ENCODE results near the gene DNM2. TPM values are rescaled to one million over a fixed set of nuclear protein-coding genes. Genes with fewer than 3 reads are reported as not detected.

The DNM2 gene
- total RNA-seq, 4 donors from 2014 or later: 135 to 322 (median 173) TPM

GRCh38 chr19:10735741-10736140, 17.9 kb downstream of the DNM2 start:
- Histone ChIP-seq H3K36me3 (no peaks in the 10 kb centered on the region), H3K4me3 (no peak overlapping the region), H3K27me3 (no peaks in the 10 kb centered on the region), H3K27ac (no peak overlapping the region), H3K9me3 (no peaks in the 10 kb centered on the region), H3K4me1 (peaks cover 9% of the 10 kb centered on the region)
- TF ChIP-seq EP300 (IDR thresholded peaks at IDR 0.05) (no peak), POLR2A (IDR thresholded peaks at IDR 0.05) (no peak), CTCF (IDR thresholded peaks at IDR 0.05) (no peak)
- no peak for DNase-seq (ENCODE audit: low spot score in 2 of 2)
- 93% methylated on average over 5 of the region's 5 CpGs for WGBS

GRCh38 chr19:10736189-10736588, 18.3 kb downstream of the DNM2 start:
- Histone ChIP-seq H3K9me3 (no peaks in the 10 kb centered on the region), H3K36me3 (no peaks in the 10 kb centered on the region), H3K27me3 (no peaks in the 10 kb centered on the region), H3K27ac (no peak overlapping the region), H3K4me1 (peaks cover 6% of the 10 kb centered on the region), H3K4me3 (no peak overlapping the region)
- TF ChIP-seq POLR2AphosphoS5 (IDR thresholded peaks at IDR 0.05) (no peak), CTCF (IDR thresholded peaks at IDR 0.05) (no peak), EP300 (IDR thresholded peaks at IDR 0.05) (no peak), POLR2A (IDR thresholded peaks at IDR 0.05) (no peak)
- no peak for DNase-seq (ENCODE audit: low spot score in 2 of 2)
- WGBS: 85% methylated on average over 6 of the region's 6 CpGs

GRCh38 chr19:10736916-10737551, 19.2 kb downstream of the DNM2 start:
- 85% methylated on average over 9 of the region's 9 CpGs for WGBS

GRCh38 chr19:10737722-10738121, 19.8 kb downstream of the DNM2 start:
- Histone ChIP-seq H3K4me3 (no peak overlapping the region), H3K27me3 (no peaks in the 10 kb centered on the region), H3K27ac (no peak overlapping the region), H3K36me3 (no peaks in the 10 kb centered on the region), H3K4me1 (peaks cover 14% of the 10 kb centered on the region), H3K9me3 (no peaks in the 10 kb centered on the region)
- DNase-seq (ENCODE audit: low spot score in 2 of 2): no peak
- no peak for TF ChIP-seq EP300 (IDR thresholded peaks at IDR 0.05)
- WGBS: 92% methylated on average over 9 of the region's 9 CpGs

More at GRCh38 chr19:10736916-10737551, 19.2 kb downstream of the DNM2 start:
- Histone ChIP-seq H3K4me1 (peaks cover 7% of the 10 kb centered on the region), H3K9me3 (no peaks in the 10 kb centered on the region), H3K27ac (no peak overlapping the region), H3K27me3 (no peaks in the 10 kb centered on the region), H3K36me3 (no peaks in the 10 kb centered on the region), H3K4me3 (no peak overlapping the region)
- TF ChIP-seq POLR2A (IDR thresholded peaks at IDR 0.05) (no peak), CTCF (IDR thresholded peaks at IDR 0.05) (no peak), EP300 (IDR thresholded peaks at IDR 0.05) (no peak), POLR2AphosphoS5 (IDR thresholded peaks at IDR 0.05) (no peak)
- no peak for DNase-seq (ENCODE audit: low spot score in 2 of 2)

- Histone ChIP-seq H3K36me3 (no peaks in the 10 kb centered on the region), H3K4me1 (peaks cover 34% of the 10 kb centered on the region), H3K27me3 (no peaks in the 10 kb centered on the region), H3K9me3 (no peaks in the 10 kb centered on the region), H3K27ac (no peak overlapping the region), H3K4me3 (no peak overlapping the region)
- 67% methylated on average over 3 of the region's 3 CpGs for WGBS
- no peak for DNase-seq (ENCODE audit: low spot score in 2 of 2)
- TF ChIP-seq CTCF (IDR thresholded peaks at IDR 0.05) (no peak), POLR2AphosphoS5 (IDR thresholded peaks at IDR 0.05) (no peak), EP300 (IDR thresholded peaks at IDR 0.05) (no peak), POLR2A (IDR thresholded peaks at IDR 0.05) (no peak)
Measured at GRCh38 chr19:10740798-10741197, 22.9 kb downstream of the DNM2 start.

- DNase-seq (ENCODE audit: low spot score in 2 of 2): no peak
- peaks cover 41% of the 10 kb centered on the region for H3K4me1 ChIP-seq
Measured at GRCh38 chr19:10742476-10742875, 24.6 kb downstream of the DNM2 start.

More at GRCh38 chr19:10742476-10742875, 24.6 kb downstream of the DNM2 start:
- Histone ChIP-seq H3K4me3 (no peak overlapping the region), H3K36me3 (no peaks in the 10 kb centered on the region), H3K27me3 (no peaks in the 10 kb centered on the region), H3K9me3 (no peaks in the 10 kb centered on the region), H3K27ac (no peak overlapping the region)
- whole genome bisulfite sequencing: 66% methylated on average over 4 of the region's 4 CpGs
- TF ChIP-seq CTCF (IDR thresholded peaks at IDR 0.05) (no peak), EP300 (IDR thresholded peaks at IDR 0.05) (no peak), POLR2AphosphoS5 (IDR thresholded peaks at IDR 0.05) (no peak), POLR2A (IDR thresholded peaks at IDR 0.05) (no peak)

Measured in suprapubic skin (tissue), 4 donors.